GM13976 (cell line): Measurements from ENCODE around the gene CCDC188.

Experiments used
- DNase-seq: peaks from one replicate; pipeline ENCODE4 v3.0.0; 2012; ENCODE audit warnings: low spot score
- in situ Hi-C: fragments of 300-500 bp; cut with MboI; formaldehyde crosslinking; loops from one replicate; pipeline ENCODE4 v1.12.0; 2022; ENCODE audit warnings: low sequenced_read_pairs, mixed read lengths, inconsistent platforms; ENCODE audit not compliant: unreplicated experiment
- TF ChIP-seq, protein P1 (sequence below): IDR thresholded peaks from 2 replicates; pipeline ENCODE4 v1.5.1; 2012; ENCODE audit warnings: borderline replicate concordance, mild to moderate bottlenecking; ENCODE audit not compliant: insufficient read depth; ENCODE audit errors: extremely low read depth, missing control alignments, control extremely low read depth

The CCDC188 gene

DNA sequence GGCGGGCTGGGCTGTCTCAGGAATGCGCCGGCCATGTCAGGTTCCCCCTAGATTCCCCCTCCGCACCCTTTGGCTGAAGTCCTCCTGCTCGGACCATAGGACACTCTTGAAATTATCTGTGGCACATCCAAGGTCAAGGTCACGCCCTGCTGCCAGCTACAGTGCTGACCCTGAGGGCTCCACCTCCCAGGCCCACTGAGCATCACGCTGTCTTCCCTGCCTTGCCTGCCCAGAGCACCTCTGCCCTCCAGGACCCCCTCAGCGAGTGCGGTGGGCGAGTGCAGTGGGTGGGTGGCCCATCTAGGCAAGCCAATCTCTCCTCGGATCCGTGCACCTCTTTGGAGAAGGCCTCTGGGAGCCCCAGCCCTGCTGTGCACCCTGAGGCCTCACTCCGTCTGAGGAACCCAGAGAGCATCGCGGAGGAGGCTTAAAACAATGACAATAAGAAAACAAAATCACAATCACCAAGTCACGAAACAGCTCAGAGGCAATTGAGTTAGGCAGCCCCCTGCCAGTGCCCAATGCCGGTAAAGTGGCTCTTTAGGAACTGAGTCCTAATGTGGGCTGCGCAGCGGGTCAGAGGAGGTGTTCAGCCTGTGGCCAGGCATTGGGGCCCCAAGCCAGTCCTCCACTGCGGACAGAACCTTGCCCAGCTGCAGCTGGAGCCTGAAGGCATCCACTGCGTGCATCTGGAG lies 26.5 kb upstream of the CCDC188 start:
- TF ChIP-seq, protein P1, sequence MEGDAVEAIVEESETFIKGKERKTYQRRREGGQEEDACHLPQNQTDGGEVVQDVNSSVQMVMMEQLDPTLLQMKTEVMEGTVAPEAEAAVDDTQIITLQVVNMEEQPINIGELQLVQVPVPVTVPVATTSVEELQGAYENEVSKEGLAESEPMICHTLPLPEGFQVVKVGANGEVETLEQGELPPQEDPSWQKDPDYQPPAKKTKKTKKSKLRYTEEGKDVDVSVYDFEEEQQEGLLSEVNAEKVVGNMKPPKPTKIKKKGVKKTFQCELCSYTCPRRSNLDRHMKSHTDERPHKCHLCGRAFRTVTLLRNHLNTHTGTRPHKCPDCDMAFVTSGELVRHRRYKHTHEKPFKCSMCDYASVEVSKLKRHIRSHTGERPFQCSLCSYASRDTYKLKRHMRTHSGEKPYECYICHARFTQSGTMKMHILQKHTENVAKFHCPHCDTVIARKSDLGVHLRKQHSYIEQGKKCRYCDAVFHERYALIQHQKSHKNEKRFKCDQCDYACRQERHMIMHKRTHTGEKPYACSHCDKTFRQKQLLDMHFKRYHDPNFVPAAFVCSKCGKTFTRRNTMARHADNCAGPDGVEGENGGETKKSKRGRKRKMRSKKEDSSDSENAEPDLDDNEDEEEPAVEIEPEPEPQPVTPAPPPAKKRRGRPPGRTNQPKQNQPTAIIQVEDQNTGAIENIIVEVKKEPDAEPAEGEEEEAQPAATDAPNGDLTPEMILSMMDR, result no peak
- DNase-seq, result no peak
- in situ Hi-C loops, result no loop called here

DNA sequence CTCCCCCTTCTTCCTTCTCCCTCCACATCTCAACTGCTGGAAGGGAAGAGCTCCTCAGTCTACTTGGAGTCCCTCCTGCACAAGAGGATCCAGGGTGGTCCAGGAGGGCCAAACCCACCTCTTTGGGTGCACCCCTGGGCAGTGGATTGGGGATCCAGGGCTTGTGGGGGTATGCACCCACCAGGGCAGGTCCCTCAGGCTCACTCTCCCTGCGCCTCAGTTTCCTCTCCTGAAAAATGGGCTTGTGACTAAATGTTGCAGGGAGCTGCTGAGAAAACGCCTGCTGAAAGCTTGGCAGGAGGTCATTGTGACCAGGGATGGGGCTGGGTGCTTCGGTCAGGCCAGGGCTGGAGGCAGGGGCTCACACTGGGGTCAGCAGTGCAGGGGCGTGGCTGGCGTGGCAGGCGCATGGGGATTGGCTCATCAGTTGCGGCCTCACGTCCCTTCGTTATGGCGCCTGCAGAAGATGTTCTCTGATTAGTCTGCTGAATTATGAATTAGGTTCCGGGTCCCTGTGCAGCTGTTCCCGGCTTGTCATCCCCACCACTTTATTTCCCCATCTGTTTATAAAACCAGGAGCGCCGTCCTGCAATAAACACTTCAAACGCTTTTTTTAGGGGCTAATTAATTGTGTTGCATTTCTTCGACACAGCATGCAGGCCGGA lies 25.7 kb upstream of the CCDC188 start:
- in situ Hi-C loops, result no loop called here
- TF ChIP-seq, protein P1, result no peak
- DNase-seq, result no peak

DNA sequence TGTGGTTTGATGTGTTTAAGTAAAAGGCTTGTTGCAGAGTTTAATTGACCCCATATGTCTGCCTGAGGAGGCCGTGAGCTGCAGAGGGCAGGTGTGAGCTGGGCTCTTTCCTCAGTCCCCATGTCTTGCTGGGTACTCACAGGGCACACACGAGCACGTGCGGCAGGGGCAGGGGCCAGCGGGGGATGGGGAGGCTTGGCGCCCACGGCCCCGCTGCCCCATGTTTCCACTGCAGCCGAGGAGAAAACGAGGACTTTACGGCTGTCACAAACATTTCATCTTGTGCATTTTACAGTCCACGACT lies 24.7 kb upstream of the CCDC188 start:
- TF ChIP-seq, protein P1, result no peak
- no peak for DNase-seq
- in situ Hi-C loops, result no loop called here

DNA sequence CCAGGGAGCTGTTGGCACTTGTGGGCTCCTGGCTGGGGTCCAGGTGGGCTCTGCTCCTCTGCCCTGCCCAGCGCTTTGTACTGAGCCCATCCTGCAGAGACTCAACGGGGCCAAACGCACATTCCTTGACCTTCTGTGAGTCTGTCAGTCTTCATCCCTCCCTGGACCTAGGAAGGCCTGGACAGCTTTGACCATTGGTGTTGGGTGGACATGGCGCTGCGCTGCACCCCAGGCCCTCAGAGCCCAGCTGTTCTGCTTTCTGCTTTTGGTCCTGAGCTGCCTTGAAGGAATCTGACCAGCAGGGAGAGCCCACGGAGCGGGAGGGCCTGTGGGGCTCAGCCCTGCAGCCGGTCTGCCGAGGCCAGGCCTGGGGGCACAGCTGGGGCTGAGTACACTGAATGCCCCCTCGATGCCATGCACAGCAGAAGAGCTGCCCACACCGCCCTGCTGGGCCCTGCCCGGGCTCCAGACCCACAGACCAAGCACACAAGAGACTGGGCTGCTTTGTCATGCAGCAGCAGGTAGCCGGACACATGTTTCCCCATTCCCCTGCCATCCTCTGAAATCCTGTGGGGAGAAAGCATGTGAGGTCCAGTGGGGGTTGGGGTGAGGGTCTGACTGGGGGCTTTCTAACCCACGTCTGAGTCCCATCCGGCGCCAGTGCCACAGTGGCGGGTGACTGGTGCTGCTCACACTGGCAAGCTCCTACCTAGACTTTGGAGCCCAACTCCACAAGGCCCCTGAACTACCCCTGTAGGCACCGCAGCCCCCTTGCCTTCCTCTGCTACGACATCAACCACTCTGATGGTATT lies 24.1 kb upstream of the CCDC188 start:
- in situ Hi-C loops, result no loop called here
- TF ChIP-seq, protein P1, result no peak

DNA sequence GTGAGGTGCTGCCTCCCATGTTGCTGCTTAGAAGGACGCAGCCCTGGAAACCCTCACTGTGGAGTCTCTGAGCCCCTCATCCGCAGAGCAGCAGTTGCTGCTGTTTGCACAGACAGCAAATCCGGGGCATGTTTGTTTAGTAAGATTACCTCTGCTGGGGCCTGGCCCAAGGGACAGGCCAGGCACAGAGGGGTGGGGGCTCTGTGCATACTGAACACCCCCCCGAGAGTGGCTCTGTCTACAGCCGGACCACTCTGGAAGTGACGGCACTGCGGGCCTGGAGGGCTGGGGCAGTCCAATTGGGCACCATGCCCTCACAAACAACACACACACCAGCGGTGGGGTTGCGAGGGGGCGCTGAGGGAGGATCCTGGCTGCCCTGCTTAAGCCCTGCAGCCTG lies 22.9 kb upstream of the CCDC188 start:
- in situ Hi-C loops, result no loop called here
- TF ChIP-seq, protein P1, result no peak
- no peak for DNase-seq

More for the DNA sequence above, 24.1 kb upstream of the CCDC188 start:
- DNase-seq, result no peak

DNA sequence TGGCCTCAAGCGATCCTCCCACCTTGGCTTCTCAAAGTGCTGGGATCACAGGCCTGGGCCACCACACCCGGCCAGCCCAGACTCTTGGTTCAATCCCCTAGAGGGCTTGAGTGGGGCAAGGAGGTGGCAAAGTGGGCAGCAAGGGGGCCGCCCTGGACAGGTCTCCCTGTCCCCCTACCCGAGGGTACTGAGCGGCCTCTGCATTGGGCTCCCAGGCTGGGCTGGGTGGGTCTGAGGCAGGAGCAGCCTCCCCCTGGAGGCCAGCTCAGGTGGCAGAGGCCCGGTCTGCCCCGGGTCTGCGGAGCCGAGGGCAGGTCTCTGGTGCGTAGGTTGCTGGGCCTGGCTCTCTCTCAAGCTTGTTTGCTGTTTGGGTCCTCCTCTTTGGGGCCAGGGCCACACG lies 22.4 kb upstream of the CCDC188 start:
- in situ Hi-C loops, result no loop called here
- TF ChIP-seq, protein P1, result no peak
- DNase-seq, result no peak
